ENCODE results near the gene FKBP5. TPM values are rescaled to one million over a fixed set of nuclear protein-coding genes. Genes with fewer than 3 reads are reported as not detected.

The FKBP5 gene
- total and polyA plus RNA-seq, 12 donors = 19.7 to 234 (median 119) TPM

DNA sequence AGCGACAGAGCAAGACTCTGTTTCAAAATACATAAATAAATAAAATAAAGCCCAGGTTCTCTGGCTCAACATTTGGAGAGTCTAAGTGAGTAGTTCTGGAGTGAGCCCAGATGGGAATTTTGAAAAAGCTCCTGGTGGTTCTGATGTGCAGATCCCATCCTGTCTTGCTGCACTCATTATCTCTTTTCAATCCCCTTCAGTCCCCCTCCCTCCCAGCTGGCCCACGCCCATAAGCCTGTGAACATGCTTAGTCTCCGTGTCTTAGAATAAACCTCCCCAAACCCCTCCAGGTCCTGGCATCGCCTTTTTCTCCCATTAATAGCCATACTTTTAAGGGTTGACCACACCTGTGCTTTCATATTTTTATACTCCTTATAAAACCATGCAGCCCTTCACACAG lies 156.6 kb downstream of the FKBP5 start:
- TF ChIP-seq POLR2A (IDR thresholded peaks at IDR 0.05) = no peak
- TF ChIP-seq, protein P1, sequence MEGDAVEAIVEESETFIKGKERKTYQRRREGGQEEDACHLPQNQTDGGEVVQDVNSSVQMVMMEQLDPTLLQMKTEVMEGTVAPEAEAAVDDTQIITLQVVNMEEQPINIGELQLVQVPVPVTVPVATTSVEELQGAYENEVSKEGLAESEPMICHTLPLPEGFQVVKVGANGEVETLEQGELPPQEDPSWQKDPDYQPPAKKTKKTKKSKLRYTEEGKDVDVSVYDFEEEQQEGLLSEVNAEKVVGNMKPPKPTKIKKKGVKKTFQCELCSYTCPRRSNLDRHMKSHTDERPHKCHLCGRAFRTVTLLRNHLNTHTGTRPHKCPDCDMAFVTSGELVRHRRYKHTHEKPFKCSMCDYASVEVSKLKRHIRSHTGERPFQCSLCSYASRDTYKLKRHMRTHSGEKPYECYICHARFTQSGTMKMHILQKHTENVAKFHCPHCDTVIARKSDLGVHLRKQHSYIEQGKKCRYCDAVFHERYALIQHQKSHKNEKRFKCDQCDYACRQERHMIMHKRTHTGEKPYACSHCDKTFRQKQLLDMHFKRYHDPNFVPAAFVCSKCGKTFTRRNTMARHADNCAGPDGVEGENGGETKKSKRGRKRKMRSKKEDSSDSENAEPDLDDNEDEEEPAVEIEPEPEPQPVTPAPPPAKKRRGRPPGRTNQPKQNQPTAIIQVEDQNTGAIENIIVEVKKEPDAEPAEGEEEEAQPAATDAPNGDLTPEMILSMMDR (IDR thresholded peaks at IDR 0.05) = no peak
- no peak for DNase-seq
- no peaks in the 10 kb centered on the region for H3K27me3 ChIP-seq
- WGBS, 4 donors = 82 to 88% (median 84%) methylated on average over 4 of the region's 4 CpGs
- H3K9me3 ChIP-seq (replicated peaks in 1 of 3) = no peaks in the 10 kb centered on the region
- intact Hi-C loops (cut with DNase I) = no loop called here
- no peak overlapping the region for H3K27ac ChIP-seq
- H3K36me3 ChIP-seq (replicated peaks in 1 of 2) = no peaks in the 10 kb centered on the region
- H3K4me1 ChIP-seq (replicated peaks in 1 of 2) = no peaks in the 10 kb centered on the region
- no peak overlapping the region for H3K4me3 ChIP-seq

DNA sequence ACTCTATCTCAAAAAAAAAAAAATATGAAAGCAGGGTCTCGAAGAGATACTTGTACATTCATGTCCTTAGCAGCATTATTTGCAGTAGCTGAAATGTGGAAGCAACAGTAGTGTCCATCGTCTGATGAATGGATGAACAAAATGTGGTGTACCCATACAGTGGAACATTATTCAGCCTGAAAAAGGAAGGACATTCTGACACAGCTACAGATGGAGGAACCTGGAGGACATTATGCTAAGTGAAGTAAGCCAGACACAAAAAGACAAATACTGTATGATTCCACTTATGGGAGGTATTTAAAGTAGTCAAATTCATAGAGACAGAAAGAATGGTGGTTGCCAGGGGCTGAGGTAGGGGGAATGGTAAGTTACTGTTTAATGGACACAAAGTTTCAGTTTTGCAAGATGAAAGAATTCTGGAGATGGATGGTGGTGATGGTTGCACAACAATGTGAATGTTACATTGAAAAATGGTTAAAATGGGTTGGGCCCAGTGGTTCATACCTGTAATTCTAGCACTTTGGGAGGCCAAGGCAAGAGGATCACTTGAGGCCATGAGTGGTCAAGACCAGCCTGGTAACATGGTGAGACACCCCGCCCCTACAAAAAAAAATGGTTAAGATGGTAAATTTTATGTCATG lies 164.2 kb downstream of the FKBP5 start:
- intact Hi-C loops (cut with DNase I) = no loop called here

More for the DNA sequence above, 164.2 kb downstream of the FKBP5 start:
- Histone ChIP-seq H3K27me3 (no peaks in the 10 kb centered on the region), H3K27ac (no peak overlapping the region), H3K4me3 (no peak overlapping the region), H3K9me3 (replicated peaks in 1 of 3) (no peaks in the 10 kb centered on the region), H3K4me1 (replicated peaks in 1 of 2) (peaks cover 0 to 4% of the 10 kb centered on the region in 2 donors), H3K36me3 (replicated peaks in 1 of 2) (no peaks in the 10 kb centered on the region)
- no peak for DNase-seq
- 85 to 89% (median 87%) methylated on average over 3 of the region's 3 CpGs for WGBS, 4 donors
- TF ChIP-seq, protein P1 (IDR thresholded peaks at IDR 0.05) = no peak
- TF ChIP-seq POLR2A (IDR thresholded peaks at IDR 0.05) = no peak

Small RNA genes within 50 kb of the gene (microRNA-seq; reads per million reads assigned to microRNA genes)
- 6.3 to 15.2 (median 7.3) reads per million in 3 donors for gene MIR5690

Small RNA genes within 50 kb of the gene (small RNA-seq; reads per million reads assigned to genes)
- gene MIR5690 = 0 reads per million in 2 donors
- 0 reads per million in 2 donors for gene RF00561

Other genes with a start within 250 kb of the FKBP5 start
- 1 to 10 TPM; 1.0 to 5.3 (median 2.3) TPM for gene FANCE, start 236.6 kb downstream of the FKBP5 start, total RNA-seq
- 1 to 10 TPM; 1.4 to 2.7 (median 1.7) TPM for gene FANCE, start 236.6 kb downstream of the FKBP5 start, polyA plus RNA-seq
- gene RPL10A, start 220.5 kb downstream of the FKBP5 start, total RNA-seq = 1,000 to 10,000 TPM in 6 of 9 donors, 100 to 1,000 TPM in 3; 680 to 1,613 (median 1,272) TPM
- 1,000 to 10,000 TPM in 1 of 3 donors, 100 to 1,000 TPM in 2; 733 to 1,132 (median 750) TPM for gene RPL10A, start 220.5 kb downstream of the FKBP5 start, polyA plus RNA-seq
- 10 to 100 TPM in 3 of 9 donors, 1 to 10 TPM in 6; 1.4 to 14.3 (median 8.4) TPM for gene TEAD3, start 191.8 kb downstream of the FKBP5 start, total RNA-seq
- 10 to 100 TPM in 2 of 3 donors, 1 to 10 TPM in 1; 5.5 to 15.5 (median 12.2) TPM for gene TEAD3, start 191.8 kb downstream of the FKBP5 start, polyA plus RNA-seq
- under 1 TPM in 1 of 9 donors, not detected in 8; 0.06 TPM for gene TULP1, start 176.0 kb downstream of the FKBP5 start, total RNA-seq
- under 1 TPM in 2 of 3 donors, not detected in 1; 0.07 to 0.80 TPM for gene TULP1, start 176.0 kb downstream of the FKBP5 start, polyA plus RNA-seq
- gene ARMC12, start 48.1 kb upstream of the FKBP5 start, total RNA-seq = 10 to 100 TPM in 1 of 9 donors, 1 to 10 TPM in 4, under 1 TPM in 3, not detected in 1; 0.29 to 44.7 (median 1.1) TPM
- 1 to 10 TPM in 2 of 3 donors, under 1 TPM in 1; 0.81 to 6.9 (median 6.8) TPM for gene ARMC12, start 48.1 kb upstream of the FKBP5 start, polyA plus RNA-seq
- not detected for gene CLPSL2, start 87.7 kb upstream of the FKBP5 start, total RNA-seq
- gene CLPSL2, start 87.7 kb upstream of the FKBP5 start, polyA plus RNA-seq = not detected
- gene CLPSL1, start 92.1 kb upstream of the FKBP5 start, total RNA-seq = not detected
- gene CLPSL1, start 92.1 kb upstream of the FKBP5 start, polyA plus RNA-seq = not detected
- gene CLPS, start 108.4 kb upstream of the FKBP5 start, total RNA-seq = 1 to 10 TPM in 2 of 9 donors, under 1 TPM in 1, not detected in 6; 0.70 to 5.1 (median 4.7) TPM
- 1 to 10 TPM in 1 of 3 donors, not detected in 2; 1.5 TPM for gene CLPS, start 108.4 kb upstream of the FKBP5 start, polyA plus RNA-seq
- under 1 TPM in 2 of 9 donors, not detected in 7; 0.06 to 0.14 TPM for gene LHFPL5, start 116.4 kb upstream of the FKBP5 start, total RNA-seq
- gene LHFPL5, start 116.4 kb upstream of the FKBP5 start, polyA plus RNA-seq = under 1 TPM in 1 of 3 donors, not detected in 2; 0.13 TPM
- gene SRPK1, start 232.2 kb upstream of the FKBP5 start, total RNA-seq = 10 to 100 TPM; 11.5 to 37.7 (median 18.0) TPM
- gene SRPK1, start 232.2 kb upstream of the FKBP5 start, polyA plus RNA-seq = 10 to 100 TPM in 1 of 3 donors, 1 to 10 TPM in 2; 5.1 to 15.1 (median 8.2) TPM

Measured in adrenal gland (tissue), 12 donors.